Esophagus squamous epithelium (tissue), 5 donors: ENCODE measurements around the gene IYD. TPM values are rescaled to one million over a fixed set of nuclear protein-coding genes. Genes with fewer than 3 reads are reported as not detected.

Source experiments
- DNase-seq: peaks from one replicate; lab custom pipeline; 2025; lab: John Stamatoyannopoulos, UW
- H3K27ac ChIP-seq, 4 donors: fragments of 200-600 bp; sonication (generic); one replicate each; pipeline ENCODE4 v1.5.1; 2016 to 2019; ENCODE audit warnings: mild to moderate bottlenecking in 1 of 4
- H3K27me3 ChIP-seq, 4 donors: fragments of 200-600 bp; sonication (generic); 1 replicate in 3 of 4; 2 replicates in 1 of 4; pipeline versions ENCODE4 v1.5.1 to v1.6.0; 2017 to 2021; ENCODE audit warnings: antibody characterized with exemption in 1 of 4
- H3K36me3 ChIP-seq, 3 donors: fragments of 200-600 bp; sonication (generic); one replicate each; pipeline ENCODE4 v1.5.1; 2016 to 2019
- H3K4me1 ChIP-seq, 3 donors: fragments of 200-600 bp; sonication (generic); one replicate each; pipeline ENCODE4 v1.5.1; 2017 to 2019
- H3K4me3 ChIP-seq, 4 donors: fragments of 200-600 bp; sonication (generic); 1 replicate in 3 of 4; 2 replicates in 1 of 4; pipeline ENCODE4 v1.5.1; 2016 to 2019; ENCODE audit warnings: mild to moderate bottlenecking in 2 of 4, moderate library complexity in 1 of 4
- H3K9me3 ChIP-seq, 3 donors: fragments of 200-600 bp; sonication (generic); one replicate each; pipeline ENCODE4 v1.5.1; 2016 to 2019
- CTCF ChIP-seq, 6 experiments: fragments of 450-650 bp in 4 of 6; fragments of 200-600 bp in 2 of 6; sonication (generic) in 2 of 6; IDR thresholded peaks; one replicate each; pipeline ENCODE4 v1.5.1; 2016 to 2019; ENCODE audit warnings: antibody characterized with exemption in 6 of 6, mild to moderate bottlenecking in 4 of 6, moderate library complexity in 4 of 6
- POLR2A ChIP-seq, 4 donors: fragments of 450-650 bp; IDR thresholded peaks; one replicate each; pipeline ENCODE4 v1.6.1; 2017; ENCODE audit warnings: antibody characterized with exemption in 4 of 4, mild to moderate bottlenecking in 4 of 4, moderate library complexity in 3 of 4
- WGBS, 2 donors: methylation state at CpG; one replicate each; pipeline ENCODE4 v1.1.5; 2018; 5-methylcytosine and 5-hydroxymethylcytosine counted together
- intact Hi-C: fragments of 100-400 bp; cut with DNase I; formaldehyde crosslinking; loops from one replicate; pipeline ENCODE4 v1.15.0; 2022
- total RNA-seq, 4 donors: library from RNA; depleted of rRNA; stranded (reverse); fragments of >200 nt; gene quantifications; one replicate each; pipeline ENCODE4 v1.1.0, GENCODE V29; 2016
- donor health status: DM: yes; HTN: yes; CAD: no.

IYD gene
- total RNA-seq, 4 donors from 2014 or later = not detected

GRCh38 chr6:150355932-150356331 lies 12.9 kb upstream of the IYD start:
- DNase-seq = no peak
- 70% methylated on average over 3 of the region's 4 CpGs; no CpG with 5 or more reads in 1 of the 2 donors for WGBS, 2 donors
- Histone ChIP-seq H3K27ac (no peak overlapping the region), H3K4me1 (no peaks in the 10 kb centered on the region), H3K4me3 (no peak overlapping the region), H3K9me3 (no peaks in the 10 kb centered on the region), H3K36me3 (no peaks in the 10 kb centered on the region), H3K27me3 (peaks cover 0 to 8% (median 0%) of the 10 kb centered on the region in 4 donors)
- intact Hi-C loops = no loop called here
- no peak for TF ChIP-seq CTCF (IDR thresholded peaks at IDR 0.05)
- no peak for TF ChIP-seq POLR2A (IDR thresholded peaks at IDR 0.05)

GRCh38 chr6:150361876-150362275 lies 6.9 kb upstream of the IYD start:
- no peak for DNase-seq

GRCh38 chr6:150363733-150364132 lies 5.1 kb upstream of the IYD start:
- no peaks in the 10 kb centered on the region for H3K9me3 ChIP-seq
- WGBS, 2 donors = 78 to 86% methylated on average over 1 to 2 of the region's 2 CpGs
- no peak overlapping the region for H3K27ac ChIP-seq
- TF ChIP-seq POLR2A (IDR thresholded peaks at IDR 0.05) (no peak), CTCF (IDR thresholded peaks at IDR 0.05) (no peak)
- H3K27me3 ChIP-seq = peaks cover 0 to 8% (median 0%) of the 10 kb centered on the region in 4 donors
- intact Hi-C loops = no loop called here
- no peak for DNase-seq
- H3K4me1 ChIP-seq = no peaks in the 10 kb centered on the region
- H3K36me3 ChIP-seq = no peaks in the 10 kb centered on the region
- H3K4me3 ChIP-seq = no peak overlapping the region

More at GRCh38 chr6:150361876-150362275, 6.9 kb upstream of the IYD start:
- TF ChIP-seq POLR2A (IDR thresholded peaks at IDR 0.05) = no peak
- Histone ChIP-seq H3K27me3 (peaks cover 0 to 8% (median 0%) of the 10 kb centered on the region in 4 donors), H3K27ac (no peak overlapping the region), H3K9me3 (no peaks in the 10 kb centered on the region), H3K4me3 (no peak overlapping the region), H3K36me3 (no peaks in the 10 kb centered on the region), H3K4me1 (no peaks in the 10 kb centered on the region)
- intact Hi-C loops = no loop called here
- 70 to 75% methylated on average over 3 of the region's 3 CpGs for WGBS, 2 donors

- 86 to 93% methylated on average over 5 to 7 of the region's 7 CpGs for whole genome bisulfite sequencing, 2 donors
- Histone ChIP-seq H3K27me3 (no peaks in the 10 kb centered on the region), H3K4me1 (no peaks in the 10 kb centered on the region), H3K36me3 (no peaks in the 10 kb centered on the region), H3K4me3 (no peak overlapping the region), H3K27ac (no peak overlapping the region), H3K9me3 (no peaks in the 10 kb centered on the region)
- intact Hi-C loops = no loop called here
- DNase-seq = no peak
- no peak for TF ChIP-seq CTCF (IDR thresholded peaks at IDR 0.05)
- TF ChIP-seq POLR2A (IDR thresholded peaks at IDR 0.05) = no peak
Measured at GRCh38 chr6:150366118-150366778, 2.6 kb upstream of the IYD start.

- no peak overlapping the region for H3K27ac ChIP-seq
- H3K36me3 ChIP-seq = no peaks in the 10 kb centered on the region
- intact Hi-C loops = no loop called here
- H3K27me3 ChIP-seq = no peaks in the 10 kb centered on the region
- no peak for DNase-seq
- no peak for TF ChIP-seq POLR2A (IDR thresholded peaks at IDR 0.05)
- TF ChIP-seq CTCF (IDR thresholded peaks at IDR 0.05) = no peak
- no peaks in the 10 kb centered on the region for H3K9me3 ChIP-seq
- no peak overlapping the region for H3K4me3 ChIP-seq
- 81 to 88% methylated on average over 2 of the region's 2 CpGs for WGBS, 2 donors
- peaks cover 0 to 16% (median 0%) of the 10 kb centered on the region in 3 donors for H3K4me1 ChIP-seq
Measured at GRCh38 chr6:150369408-150369807, 596 bp downstream of the IYD start.
